Inferior parietal cortex (tissue), 1 donor: ENCODE results near the gene PTPRD.

Experiments used
- DNase-seq: peaks from one replicate; pipeline ENCODE4 v3.0.0-alpha.2; 2016; ENCODE audit errors: extremely low spot score

PTPRD gene

GRCh38 chr9:8905731-8906130 lies 1707.1 kb downstream of the PTPRD start:
- DNase-seq: no peak

GRCh38 chr9:8904771-8905515 lies 1707.9 kb downstream of the PTPRD start:
- DNase-seq: no peak

GRCh38 chr9:8903077-8903476 lies 1709.7 kb downstream of the PTPRD start:
- DNase-seq: no peak

- no peak for DNase-seq
These were observed 1711.7 kb downstream of the PTPRD start for GRCh38 chr9:8901146-8901545.

- no peak for DNase-seq
These were observed 1713.3 kb downstream of the PTPRD start for GRCh38 chr9:8899511-8899910.

GRCh38 chr9:8895861-8896224 lies 1717.0 kb downstream of the PTPRD start:
- DNase-seq: peak; percentile 90

GRCh38 chr9:8895106-8895860 lies 1717.5 kb downstream of the PTPRD start:
- DNase-seq: no peak

- DNase-seq: no peak
These were observed 1722.1 kb downstream of the PTPRD start for GRCh38 chr9:8890695-8891094.

- no peak for DNase-seq
These were observed 1723.7 kb downstream of the PTPRD start for GRCh38 chr9:8889100-8889499.

GRCh38 chr9:8888591-8888990 lies 1724.2 kb downstream of the PTPRD start:
- DNase-seq: no peak

- no peak for DNase-seq
These were observed 1725.4 kb downstream of the PTPRD start for GRCh38 chr9:8887369-8887768.

- no peak for DNase-seq
These were observed 1729.5 kb downstream of the PTPRD start for GRCh38 chr9:8883321-8883720.

GRCh38 chr9:8880060-8880459 lies 1732.7 kb downstream of the PTPRD start:
- no peak for DNase-seq

GRCh38 chr9:8879284-8879683 lies 1733.5 kb downstream of the PTPRD start:
- DNase-seq: no peak

- no peak for DNase-seq
These were observed 1734.9 kb downstream of the PTPRD start for GRCh38 chr9:8877753-8878494.

- DNase-seq: no peak
These were observed 1736.5 kb downstream of the PTPRD start for GRCh38 chr9:8876303-8876702.

GRCh38 chr9:8874482-8874881 lies 1738.3 kb downstream of the PTPRD start:
- no peak for DNase-seq

- DNase-seq: no peak
These were observed 1740.0 kb downstream of the PTPRD start for GRCh38 chr9:8872802-8873201.

- DNase-seq: no peak
These were observed 1740.9 kb downstream of the PTPRD start for GRCh38 chr9:8871796-8872445.

GRCh38 chr9:8871396-8871795 lies 1741.4 kb downstream of the PTPRD start:
- DNase-seq: no peak

GRCh38 chr9:8869812-8870211 lies 1743.0 kb downstream of the PTPRD start:
- DNase-seq: no peak

- DNase-seq: no peak
These were observed 1744.2 kb downstream of the PTPRD start for GRCh38 chr9:8868632-8869031.
